ENCODE measurements around the gene MYRIP.

Gene MYRIP

GRCh38 chr3:39989746-39990145, 180.3 kb downstream of the MYRIP start:
- no peak overlapping the region for H3K27ac ChIP-seq (ENCODE audit: low read length, poor library complexity, severe bottlenecking)
- no peak overlapping the region for H2BK120ac ChIP-seq (ENCODE audit: low read depth, low read length)
- no peak overlapping the region for H4K91ac ChIP-seq (ENCODE audit: low read length)
- H3K18ac ChIP-seq (ENCODE audit: low read depth in 1 of 2, low read length in 2 of 2): no peak overlapping the region
- H2AK5ac ChIP-seq (ENCODE audit: low read length, severe bottlenecking): no peak overlapping the region
- no peaks in the 10 kb centered on the region for H3K36me3 ChIP-seq (ENCODE audit: control insufficient read depth in 1 of 2, insufficient read depth in 2 of 2, low read depth in 1 of 2, low read length in 2 of 2)
- H2BK12ac ChIP-seq (ENCODE audit: low read length in 2 of 2): no peak overlapping the region
- H3K9ac ChIP-seq (ENCODE audit: low read length): no peak overlapping the region
- DNase-seq: no peak
- no peak overlapping the region for H2BK5ac ChIP-seq (ENCODE audit: low read depth, low read length, poor library complexity, severe bottlenecking)
- H2BK15ac ChIP-seq (ENCODE audit: low read depth, poor library complexity, severe bottlenecking): no peak overlapping the region
- H3K27me3 ChIP-seq (ENCODE audit: control insufficient read depth in 1 of 2, insufficient read depth in 1 of 2, low read length in 2 of 2): peaks cover 0 to 2% of the 10 kb centered on the region in 2 experiments
- H3K9me3 ChIP-seq (ENCODE audit: control insufficient read depth, low read length): peaks cover 25% of the 10 kb centered on the region
- no peak overlapping the region for H4K8ac ChIP-seq (ENCODE audit: low read length)
- H3K4me2 ChIP-seq (ENCODE audit: low read length, poor library complexity, severe bottlenecking): no peak overlapping the region
- no peak overlapping the region for H3K14ac ChIP-seq (ENCODE audit: low read length in 2 of 2)
- 66% methylated on average over 3 of the region's 3 CpGs for WGBS
- no peak overlapping the region for H2AFZ ChIP-seq (ENCODE audit: low read depth, low read length)
- H3K4ac ChIP-seq (ENCODE audit: low read depth in 1 of 2, low read length in 2 of 2): no peak overlapping the region
- no peaks in the 10 kb centered on the region for H3K79me1 ChIP-seq (replicated peaks; ENCODE audit: low read length, poor library complexity, severe bottlenecking)
- H3K4me1 ChIP-seq (ENCODE audit: control insufficient read depth, insufficient read depth, low read depth, low read length): no peaks in the 10 kb centered on the region
- peak overlapping the region in 1 of 2 experiments; percentile 27 for H3K4me3 ChIP-seq (ENCODE audit: insufficient read depth in 1 of 2, low read depth in 1 of 2, low read length in 2 of 2)
- no peak overlapping the region for H3K23ac ChIP-seq (ENCODE audit: low read length in 2 of 2)

- Histone ChIP-seq H3K23ac (ENCODE audit: low read length in 2 of 2) (no peak overlapping the region), H3K4ac (ENCODE audit: low read depth in 1 of 2, low read length in 2 of 2) (no peak overlapping the region), H3K18ac (ENCODE audit: low read depth in 1 of 2, low read length in 2 of 2) (no peak overlapping the region), H3K9me3 (ENCODE audit: control insufficient read depth, low read length) (peaks cover 25% of the 10 kb centered on the region), H3K4me2 (ENCODE audit: low read length, poor library complexity, severe bottlenecking) (no peak overlapping the region), H2BK5ac (ENCODE audit: low read depth, low read length, poor library complexity, severe bottlenecking) (no peak overlapping the region), H3K9ac (ENCODE audit: low read length) (no peak overlapping the region), H2AK5ac (ENCODE audit: low read length, severe bottlenecking) (no peak overlapping the region), H3K4me3 (ENCODE audit: insufficient read depth in 1 of 2, low read depth in 1 of 2, low read length in 2 of 2) (no peak overlapping the region), H3K36me3 (ENCODE audit: control insufficient read depth in 1 of 2, insufficient read depth in 2 of 2, low read depth in 1 of 2, low read length in 2 of 2) (no peaks in the 10 kb centered on the region), H3K4me1 (ENCODE audit: control insufficient read depth, insufficient read depth, low read depth, low read length) (no peaks in the 10 kb centered on the region), H3K27ac (ENCODE audit: low read length, poor library complexity, severe bottlenecking) (no peak overlapping the region), H2AFZ (ENCODE audit: low read depth, low read length) (no peak overlapping the region), H3K79me1 (replicated peaks; ENCODE audit: low read length, poor library complexity, severe bottlenecking) (no peaks in the 10 kb centered on the region), H3K14ac (ENCODE audit: low read length in 2 of 2) (no peak overlapping the region), H2BK12ac (ENCODE audit: low read length in 2 of 2) (no peak overlapping the region), H4K8ac (ENCODE audit: low read length) (no peak overlapping the region), H4K91ac (ENCODE audit: low read length) (no peak overlapping the region), H3K27me3 (ENCODE audit: control insufficient read depth in 1 of 2, insufficient read depth in 1 of 2, low read length in 2 of 2) (peaks cover 0 to 2% of the 10 kb centered on the region in 2 experiments), H2BK120ac (ENCODE audit: low read depth, low read length) (no peak overlapping the region), H2BK15ac (ENCODE audit: low read depth, poor library complexity, severe bottlenecking) (no peak overlapping the region)
- WGBS: 46% methylated on average over 1 of the region's 1 CpG
- peak; percentile 30 for DNase-seq
Observed at GRCh38 chr3:39990532-39990931, 181.1 kb downstream of the MYRIP start.

GRCh38 chr3:40008796-40009195, 199.4 kb downstream of the MYRIP start:
- Histone ChIP-seq H2BK15ac (ENCODE audit: low read depth, poor library complexity, severe bottlenecking) (no peak overlapping the region), H2AFZ (ENCODE audit: low read depth, low read length) (no peak overlapping the region), H3K36me3 (ENCODE audit: control insufficient read depth in 1 of 2, insufficient read depth in 2 of 2, low read depth in 1 of 2, low read length in 2 of 2) (no peaks in the 10 kb centered on the region), H2BK12ac (ENCODE audit: low read length in 2 of 2) (no peak overlapping the region), H2BK120ac (ENCODE audit: low read depth, low read length) (no peak overlapping the region), H2AK5ac (ENCODE audit: low read length, severe bottlenecking) (no peak overlapping the region), H3K14ac (ENCODE audit: low read length in 2 of 2) (no peak overlapping the region), H3K18ac (ENCODE audit: low read depth in 1 of 2, low read length in 2 of 2) (no peak overlapping the region), H4K8ac (ENCODE audit: low read length) (no peak overlapping the region), H3K9ac (ENCODE audit: low read length) (no peak overlapping the region), H3K4me1 (ENCODE audit: control insufficient read depth, insufficient read depth, low read depth, low read length) (no peaks in the 10 kb centered on the region), H3K79me1 (replicated peaks; ENCODE audit: low read length, poor library complexity, severe bottlenecking) (no peaks in the 10 kb centered on the region), H3K4me3 (ENCODE audit: insufficient read depth in 1 of 2, low read depth in 1 of 2, low read length in 2 of 2) (no peak overlapping the region), H3K27ac (ENCODE audit: low read length, poor library complexity, severe bottlenecking) (no peak overlapping the region), H3K23ac (ENCODE audit: low read length in 2 of 2) (no peak overlapping the region), H3K9me3 (ENCODE audit: control insufficient read depth, low read length) (no peaks in the 10 kb centered on the region), H4K91ac (ENCODE audit: low read length) (no peak overlapping the region), H3K27me3 (ENCODE audit: control insufficient read depth in 1 of 2, insufficient read depth in 1 of 2, low read length in 2 of 2) (peaks cover 0 to 11% of the 10 kb centered on the region in 2 experiments), H3K4ac (ENCODE audit: low read depth in 1 of 2, low read length in 2 of 2) (no peak overlapping the region), H3K4me2 (ENCODE audit: low read length, poor library complexity, severe bottlenecking) (no peak overlapping the region), H2BK5ac (ENCODE audit: low read depth, low read length, poor library complexity, severe bottlenecking) (no peak overlapping the region)
- 71% methylated on average over 3 of the region's 3 CpGs for WGBS
- DNase-seq: no peak

GRCh38 chr3:40009991-40010390, 200.6 kb downstream of the MYRIP start:
- Histone ChIP-seq H3K27me3 (ENCODE audit: control insufficient read depth in 1 of 2, insufficient read depth in 1 of 2, low read length in 2 of 2) (peaks cover 0 to 11% of the 10 kb centered on the region in 2 experiments), H2BK15ac (ENCODE audit: low read depth, poor library complexity, severe bottlenecking) (no peak overlapping the region)
- DNase-seq: no peak

More at GRCh38 chr3:40009991-40010390, 200.6 kb downstream of the MYRIP start:
- H3K36me3 ChIP-seq (ENCODE audit: control insufficient read depth in 1 of 2, insufficient read depth in 2 of 2, low read depth in 1 of 2, low read length in 2 of 2): no peaks in the 10 kb centered on the region
- no peak overlapping the region for H3K23ac ChIP-seq (ENCODE audit: low read length in 2 of 2)
- H2AFZ ChIP-seq (ENCODE audit: low read depth, low read length): no peak overlapping the region
- H3K18ac ChIP-seq (ENCODE audit: low read depth in 1 of 2, low read length in 2 of 2): no peak overlapping the region
- H3K4me1 ChIP-seq (ENCODE audit: control insufficient read depth, insufficient read depth, low read depth, low read length): no peaks in the 10 kb centered on the region
- H3K14ac ChIP-seq (ENCODE audit: low read length in 2 of 2): no peak overlapping the region
- no peak overlapping the region for H3K27ac ChIP-seq (ENCODE audit: low read length, poor library complexity, severe bottlenecking)
- H4K8ac ChIP-seq (ENCODE audit: low read length): no peak overlapping the region
- H2BK5ac ChIP-seq (ENCODE audit: low read depth, low read length, poor library complexity, severe bottlenecking): no peak overlapping the region
- no peak overlapping the region for H4K91ac ChIP-seq (ENCODE audit: low read length)
- no peaks in the 10 kb centered on the region for H3K9me3 ChIP-seq (ENCODE audit: control insufficient read depth, low read length)
- no peak overlapping the region for H3K4ac ChIP-seq (ENCODE audit: low read depth in 1 of 2, low read length in 2 of 2)
- no peak overlapping the region for H2BK120ac ChIP-seq (ENCODE audit: low read depth, low read length)
- WGBS: 52% methylated on average over 2 of the region's 2 CpGs
- no peaks in the 10 kb centered on the region for H3K79me1 ChIP-seq (replicated peaks; ENCODE audit: low read length, poor library complexity, severe bottlenecking)
- H3K9ac ChIP-seq (ENCODE audit: low read length): no peak overlapping the region
- no peak overlapping the region for H2AK5ac ChIP-seq (ENCODE audit: low read length, severe bottlenecking)
- H2BK12ac ChIP-seq (ENCODE audit: low read length in 2 of 2): no peak overlapping the region
- H3K4me3 ChIP-seq (ENCODE audit: insufficient read depth in 1 of 2, low read depth in 1 of 2, low read length in 2 of 2): no peak overlapping the region
- H3K4me2 ChIP-seq (ENCODE audit: low read length, poor library complexity, severe bottlenecking): no peak overlapping the region
